ENCODE measurements around the gene GATAD1.
A peak's percentile ranks its signal among the peaks of the same experiment; 100 is the strongest.

GATAD1 gene

GRCh38 chr7:92402920-92403759, 44.1 kb upstream of the GATAD1 start:
- Histone ChIP-seq H3K4me1 (ENCODE audit: insufficient read depth, low read length) (no peaks in the 10 kb centered on the region), H3K36me3 (ENCODE audit: insufficient read depth, low read length) (peaks cover 14% of the 10 kb centered on the region), H3K4me2 (ENCODE audit: insufficient read depth, low read length) (no peak overlapping the region), H3K9me3 (ENCODE audit: insufficient read depth, low read length, severe bottlenecking) (no peaks in the 10 kb centered on the region), H3K27me3 (ENCODE audit: insufficient read depth, low read length, poor library complexity) (no peaks in the 10 kb centered on the region), H3K79me2 (ENCODE audit: insufficient read depth, low read length) (no peaks in the 10 kb centered on the region), H3K4me3 (ENCODE audit: low read depth in 1 of 2, low read length in 2 of 2) (no peak overlapping the region), H3K9ac (ENCODE audit: low read depth, low read length) (no peak overlapping the region), H2AFZ (ENCODE audit: low read depth, low read length) (no peak overlapping the region), H4K20me1 (ENCODE audit: insufficient read depth, low read length) (no peaks in the 10 kb centered on the region), H3K27ac (ENCODE audit: low read length) (no peak overlapping the region)
- DNase-seq = no peak
- TF ChIP-seq EZH2 (IDR thresholded peaks at IDR 0.05; ENCODE audit: borderline replicate concordance, low read depth, low read length, severe bottlenecking) (no peak), CTCF (IDR thresholded peaks at IDR 0.05; ENCODE audit: borderline replicate concordance, extremely low read depth, low read length, poor library complexity, severe bottlenecking) (no peak)
- ATAC-seq (ENCODE audit: insufficient read depth, low read depth) = no peak

GRCh38 chr7:92403760-92404074, 43.6 kb upstream of the GATAD1 start:
- H3K9me3 ChIP-seq (ENCODE audit: insufficient read depth, low read length, severe bottlenecking) = no peaks in the 10 kb centered on the region
- no peak overlapping the region for H3K27ac ChIP-seq (ENCODE audit: low read length)
- no peak; the same call in 2 of the 3 replicates for ATAC-seq (ENCODE audit: insufficient read depth, low read depth)
- no peaks in the 10 kb centered on the region for H3K27me3 ChIP-seq (ENCODE audit: insufficient read depth, low read length, poor library complexity)
- no peak overlapping the region for H3K9ac ChIP-seq (ENCODE audit: low read depth, low read length)
- peaks cover 9% of the 10 kb centered on the region for H3K36me3 ChIP-seq (ENCODE audit: insufficient read depth, low read length)
- TF ChIP-seq EZH2 (IDR thresholded peaks at IDR 0.05; ENCODE audit: borderline replicate concordance, low read depth, low read length, severe bottlenecking) (no peak), CTCF (IDR thresholded peaks at IDR 0.05; ENCODE audit: borderline replicate concordance, extremely low read depth, low read length, poor library complexity, severe bottlenecking) (no peak)
- H3K4me1 ChIP-seq (ENCODE audit: insufficient read depth, low read length) = no peaks in the 10 kb centered on the region
- H3K4me3 ChIP-seq (ENCODE audit: low read depth in 1 of 2, low read length in 2 of 2) = no peak overlapping the region
- H2AFZ ChIP-seq (ENCODE audit: low read depth, low read length) = no peak overlapping the region
- DNase-seq = no peak
- no peaks in the 10 kb centered on the region for H4K20me1 ChIP-seq (ENCODE audit: insufficient read depth, low read length)
- H3K79me2 ChIP-seq (ENCODE audit: insufficient read depth, low read length) = no peaks in the 10 kb centered on the region
- H3K4me2 ChIP-seq (ENCODE audit: insufficient read depth, low read length) = no peak overlapping the region

GRCh38 chr7:92404170-92404614, 43.1 kb upstream of the GATAD1 start:
- Histone ChIP-seq H3K4me1 (ENCODE audit: insufficient read depth, low read length) (no peaks in the 10 kb centered on the region), H3K9me3 (ENCODE audit: insufficient read depth, low read length, severe bottlenecking) (no peaks in the 10 kb centered on the region), H3K27me3 (ENCODE audit: insufficient read depth, low read length, poor library complexity) (no peaks in the 10 kb centered on the region), H3K36me3 (ENCODE audit: insufficient read depth, low read length) (peaks cover 5% of the 10 kb centered on the region; the same call in 1 of the 2 replicates), H3K4me2 (ENCODE audit: insufficient read depth, low read length) (no peak overlapping the region), H4K20me1 (ENCODE audit: insufficient read depth, low read length) (no peaks in the 10 kb centered on the region), H3K27ac (ENCODE audit: low read length) (no peak overlapping the region), H2AFZ (ENCODE audit: low read depth, low read length) (no peak overlapping the region), H3K4me3 (ENCODE audit: low read depth in 1 of 2, low read length in 2 of 2) (no peak overlapping the region), H3K79me2 (ENCODE audit: insufficient read depth, low read length) (no peaks in the 10 kb centered on the region), H3K9ac (ENCODE audit: low read depth, low read length) (no peak overlapping the region)
- TF ChIP-seq EZH2 (IDR thresholded peaks at IDR 0.05; ENCODE audit: borderline replicate concordance, low read depth, low read length, severe bottlenecking) (no peak), CTCF (IDR thresholded peaks at IDR 0.05; ENCODE audit: borderline replicate concordance, extremely low read depth, low read length, poor library complexity, severe bottlenecking) (no peak)
- peak; percentile 77 for ATAC-seq (ENCODE audit: insufficient read depth, low read depth)
- peak; percentile 35 for DNase-seq
